Esophagus (tissue), 2 donors: Measurements from ENCODE around the gene CATSPER1. TPM values are rescaled to one million over a fixed set of nuclear protein-coding genes. Genes with fewer than 3 reads are reported as not detected.

ENCODE experiments used
- polyA plus RNA-seq, 2 donors: library from polyadenylated mRNA; stranded (reverse); fragments of 200-250 nt; gene quantifications; one replicate each; pipeline ENCODE4 v1.2.3, GENCODE V29; 2013
- donor health status: healthy with polysubstance abuse.
- donor health status: Bipolar disorder and iron deficiency.

CATSPER1 gene
- polyA plus RNA-seq, 2 donors: 0.05 to 0.06 TPM

Other genes starting within 250 kb of the CATSPER1 start
- 10 to 100 TPM; 10.1 to 10.9 TPM for gene AP5B1, start 245.5 kb downstream of the CATSPER1 start, polyA plus RNA-seq
- gene OVOL1, start 239.4 kb downstream of the CATSPER1 start, polyA plus RNA-seq: 10 to 100 TPM; 38.2 to 49.9 TPM
- gene SNX32, start 192.5 kb downstream of the CATSPER1 start, polyA plus RNA-seq: under 1 TPM; 0.15 to 0.47 TPM
- 100 to 1,000 TPM; 361 to 694 TPM for gene CFL1, start 168.3 kb downstream of the CATSPER1 start, polyA plus RNA-seq
- gene MUS81, start 166.0 kb downstream of the CATSPER1 start, polyA plus RNA-seq: 10 to 100 TPM; 32.1 to 48.0 TPM
- 10 to 100 TPM in 1 of 2 donors, 1 to 10 TPM in 1; 9.2 to 13.1 TPM for gene EFEMP2, start 153.7 kb downstream of the CATSPER1 start, polyA plus RNA-seq
- gene CTSW, start 146.6 kb downstream of the CATSPER1 start, polyA plus RNA-seq: 1 to 10 TPM; 1.3 to 1.7 TPM
- gene FIBP, start 138.0 kb downstream of the CATSPER1 start, polyA plus RNA-seq: 10 to 100 TPM; 20.7 to 38.1 TPM
- gene CCDC85B, start 135.8 kb downstream of the CATSPER1 start, polyA plus RNA-seq: 10 to 100 TPM; 13.5 to 22.7 TPM
- 10 to 100 TPM; 26.7 to 39.6 TPM for gene FOSL1, start 126.1 kb downstream of the CATSPER1 start, polyA plus RNA-seq
- gene C11orf68, start 107.4 kb downstream of the CATSPER1 start, polyA plus RNA-seq: 10 to 100 TPM; 21.8 to 27.6 TPM
- 100 to 1,000 TPM in 1 of 2 donors, 10 to 100 TPM in 1; 89.6 to 103 TPM for gene DRAP1, start 107.1 kb downstream of the CATSPER1 start, polyA plus RNA-seq
- gene TSGA10IP, start 81.0 kb downstream of the CATSPER1 start, polyA plus RNA-seq: not detected
- gene SART1, start 64.7 kb downstream of the CATSPER1 start, polyA plus RNA-seq: 10 to 100 TPM; 33.9 to 77.1 TPM
- 10 to 100 TPM; 13.6 to 17.8 TPM for gene EIF1AD, start 24.3 kb downstream of the CATSPER1 start, polyA plus RNA-seq
- 100 to 1,000 TPM; 142 to 246 TPM for gene BANF1, start 24.0 kb downstream of the CATSPER1 start, polyA plus RNA-seq
- gene CST6, start 14.5 kb downstream of the CATSPER1 start, polyA plus RNA-seq: 10 to 100 TPM; 36.1 to 66.5 TPM
- under 1 TPM in 1 of 2 donors, not detected in 1; 0.01 TPM for gene GAL3ST3, start 22.7 kb upstream of the CATSPER1 start, polyA plus RNA-seq
- gene SF3B2, start 25.9 kb upstream of the CATSPER1 start, polyA plus RNA-seq: 10 to 100 TPM; 61.9 to 80.2 TPM
- gene PACS1, start 43.8 kb upstream of the CATSPER1 start, polyA plus RNA-seq: 10 to 100 TPM; 16.0 to 24.8 TPM
- 10 to 100 TPM; 13.8 to 17.1 TPM for gene KLC2, start 231.2 kb upstream of the CATSPER1 start, polyA plus RNA-seq
- 100 to 1,000 TPM; 129 to 156 TPM for gene RAB1B, start 242.2 kb upstream of the CATSPER1 start, polyA plus RNA-seq